GM10248 (cell line): ENCODE data around the gene NKX3-2.

Experiments
- CTCF ChIA-PET: fragments of 300-600 bp; sonication (Branson Sonifier 250); formaldehyde crosslinking; extraction: SDS; loops from one replicate; lab custom pipeline; 2021; ENCODE audit warnings: antibody characterized with exemption; lab: Yijun Ruan, JAX
- POLR2A ChIA-PET: fragments of 350-650 bp; sonication (Branson Sonifier 250); formaldehyde crosslinking; extraction: SDS; loops from one replicate; lab custom pipeline; 2020; ENCODE audit warnings: antibody characterized with exemption; lab: Yijun Ruan, JAX
- DNase-seq: peaks from one replicate; pipeline ENCODE4 v3.0.0; 2012; ENCODE audit errors: extremely low spot score
- CTCF ChIP-seq: IDR thresholded peaks from 2 replicates; pipeline ENCODE4 v1.5.1; 2012; ENCODE audit warnings: mild to moderate bottlenecking, low read depth; ENCODE audit errors: extremely low read depth, missing control alignments, control extremely low read depth

NKX3-2 gene

DNA sequence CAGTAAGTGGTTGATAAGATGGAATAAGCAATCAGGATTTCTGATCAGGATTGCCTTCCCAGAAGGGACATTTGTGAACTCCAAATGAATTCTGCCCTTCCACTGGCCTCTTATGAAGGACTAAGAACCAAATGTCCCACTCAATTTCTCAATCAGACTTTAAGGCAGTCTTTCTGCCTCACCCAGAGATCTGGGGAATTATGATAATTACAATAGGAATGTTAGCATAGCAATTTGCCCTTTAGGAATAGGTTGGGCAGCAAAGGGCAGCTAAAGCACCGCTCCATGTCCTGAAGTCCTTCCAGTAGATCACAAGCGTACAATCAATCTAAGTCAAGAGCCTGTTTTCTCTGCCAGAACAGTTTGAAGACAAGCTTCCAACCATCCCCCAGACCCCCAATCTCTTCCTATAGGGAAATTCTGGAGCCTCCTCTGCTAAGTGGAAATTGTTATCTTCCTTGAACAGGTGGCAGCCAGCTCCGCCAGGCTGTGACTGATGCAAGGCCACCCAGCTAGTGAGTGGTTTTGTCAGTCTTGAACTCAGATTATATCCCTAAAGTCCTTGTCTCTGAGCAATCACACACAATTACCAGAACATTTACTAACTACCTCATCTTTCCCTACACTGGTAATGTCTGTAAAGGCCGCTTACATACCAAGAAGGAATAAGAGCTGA, 18.6 kb downstream of the NKX3-2 start:
- DNase-seq: no peak
- ChIA-PET CTCF (interaction anchor here (1.3 to 3.2 kb wide), 4 partner anchors 11 to 791 kb away, joined by 3 to 9 read pairs (median 6); no protein-coding TSS in a partner anchor), POLR2A (no interaction called here)
- TF ChIP-seq CTCF: no peak

- TF ChIP-seq CTCF: no peak
- POLR2A ChIA-PET: no interaction called here
These were observed 19.6 kb downstream of the NKX3-2 start for GRCh38 chr4:13524504-13525243.

DNA sequence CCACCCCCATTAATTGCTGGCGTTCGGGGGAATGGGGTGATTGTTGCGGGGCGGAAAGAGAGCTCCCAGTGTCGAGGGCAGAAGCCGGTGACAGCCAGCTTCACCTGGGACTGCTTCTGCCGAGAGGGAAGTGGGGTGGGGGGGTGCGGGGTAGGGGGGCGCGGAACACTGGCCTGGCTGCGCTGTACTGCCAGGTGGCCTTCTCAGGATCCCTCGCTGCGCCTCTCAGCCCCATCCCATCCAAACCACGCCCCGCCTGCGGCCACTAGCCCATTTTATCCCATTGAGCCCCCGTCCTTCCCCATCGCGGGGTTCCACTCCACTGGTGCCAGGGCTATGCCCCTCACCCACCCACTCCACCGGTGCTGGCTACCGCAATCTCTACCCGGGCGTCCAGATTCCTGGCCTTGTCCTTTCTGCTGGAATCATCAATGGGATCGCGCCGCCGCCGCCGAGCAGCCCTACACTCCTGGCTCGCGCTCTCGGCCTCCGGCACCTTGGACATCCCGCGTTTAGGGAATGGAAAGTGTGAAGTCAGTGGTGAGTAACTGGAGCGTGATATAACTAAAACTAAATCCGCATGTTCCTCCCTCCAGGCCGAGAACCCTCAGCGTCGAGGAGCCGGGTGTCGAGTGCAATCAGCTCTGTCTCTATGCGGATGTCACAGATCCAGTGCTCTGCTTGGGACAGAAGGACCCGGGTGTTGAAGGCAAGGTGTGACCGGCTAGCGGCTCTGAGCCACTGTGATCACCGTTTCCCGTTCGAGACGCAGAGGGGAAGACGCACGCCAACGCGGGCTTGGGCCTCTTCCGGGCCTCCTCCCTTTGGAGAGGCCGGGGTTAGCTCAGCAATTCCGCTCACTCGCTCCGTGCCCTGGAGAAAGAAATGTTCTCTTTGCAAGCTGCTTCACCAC, 20.5 kb downstream of the NKX3-2 start:
- DNase-seq: peak; percentile 9
- ChIA-PET POLR2A (no interaction called here), CTCF (interaction anchor here (0.9 to 3.3 kb wide), 4 partner anchors 11 to 93 kb away, joined by 3 to 7 read pairs (median 4); no protein-coding TSS in a partner anchor)
- TF ChIP-seq CTCF: no peak

More at GRCh38 chr4:13524504-13525243, 19.6 kb downstream of the NKX3-2 start:
- peak; percentile 10 for DNase-seq
- CTCF ChIA-PET: interaction anchor here (0.9 to 3.3 kb wide), 5 partner anchors 12 to 672 kb away, joined by 3 to 7 read pairs (median 5); no protein-coding TSS in a partner anchor

GRCh38 chr4:13523105-13523477, 21.2 kb downstream of the NKX3-2 start:
- CTCF ChIA-PET: interaction anchor here (2.7 to 3.3 kb wide), 2 partner anchors 11 to 15 kb away, joined by 7 to 9 read pairs; no protein-coding TSS in a partner anchor
- POLR2A ChIA-PET: no interaction called here
- no peak for DNase-seq
- no peak for TF ChIP-seq CTCF

- POLR2A ChIA-PET: no interaction called here
- TF ChIP-seq CTCF: no peak
- DNase-seq: peak; percentile 17
- CTCF ChIA-PET: interaction anchor here (1.1 to 3.3 kb wide), 5 partner anchors 10 to 321 kb away, joined by 3 to 9 read pairs (median 4); no protein-coding TSS in a partner anchor
These were observed 21.8 kb downstream of the NKX3-2 start for GRCh38 chr4:13522282-13523104.
